Endometrium (tissue), 2 donors: ENCODE results near the gene GGNBP2.

Experiments
- FAIRE-seq: peaks from 2 replicates; lab custom pipeline; 2012; peaks lifted over from hg19 to GRCh38; lab: Jason Lieb, UNC
- donor health status: control.
- donor health status: control.

Gene GGNBP2

DNA sequence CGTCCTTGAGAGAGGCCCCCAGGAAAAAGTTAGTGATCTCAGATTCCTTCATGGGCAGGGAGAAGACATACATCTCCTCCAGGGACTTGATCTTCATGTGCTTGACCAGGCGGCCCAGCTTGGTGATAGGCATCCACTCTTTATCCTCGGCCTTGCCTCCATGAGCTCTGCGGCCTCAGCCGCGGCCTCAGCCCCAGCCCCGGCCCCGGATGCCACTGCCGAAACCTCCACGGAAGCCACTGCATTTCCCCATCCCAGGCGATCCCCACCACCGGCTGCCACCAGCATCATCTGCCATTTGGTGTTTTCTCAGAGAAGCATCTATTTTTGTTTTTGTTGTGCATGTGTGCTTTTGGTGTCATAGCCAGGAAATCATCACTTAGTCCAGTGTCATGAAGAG is 30.3 kb downstream of the GGNBP2 start:
- FAIRE-seq, result no peak

GRCh38 chr17:36576793-36577192 is 32.1 kb downstream of the GGNBP2 start:
- no peak for FAIRE-seq

DNA sequence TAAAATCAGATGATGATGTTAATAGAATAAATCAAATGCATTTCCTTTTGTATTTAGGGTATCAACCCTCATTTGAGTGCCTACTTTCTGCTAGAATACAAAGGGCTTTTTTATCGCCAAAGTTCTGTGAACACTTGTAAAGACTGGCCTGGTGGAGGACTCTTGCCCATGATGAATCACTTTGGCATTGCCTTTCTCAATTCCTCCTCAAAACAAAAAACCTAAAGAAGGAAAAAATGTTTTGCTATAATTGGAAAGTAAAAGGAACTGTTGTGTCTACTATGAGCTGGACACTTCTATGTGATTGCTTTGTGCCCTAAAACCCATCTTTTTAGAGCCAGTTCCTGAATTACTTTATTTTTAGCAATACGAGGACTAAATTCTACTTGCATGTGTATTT is 34.0 kb downstream of the GGNBP2 start:
- no peak for FAIRE-seq

GRCh38 chr17:36583787-36584186 is 39.1 kb downstream of the GGNBP2 start:
- FAIRE-seq, result no peak

- FAIRE-seq, result no peak
These were observed 41.4 kb downstream of the GGNBP2 start for GRCh38 chr17:36586138-36586537.

GRCh38 chr17:36590082-36590481 is 45.4 kb downstream of the GGNBP2 start:
- no peak for FAIRE-seq

GRCh38 chr17:36591434-36592315 is 47.0 kb downstream of the GGNBP2 start, which contains the start of gene DHRS11:
Gene DHRS11 (plus strand): TSS chr17:36591879. CDS start chr17:36592010, 131 bp downstream.
- FAIRE-seq, result no peak

DNA sequence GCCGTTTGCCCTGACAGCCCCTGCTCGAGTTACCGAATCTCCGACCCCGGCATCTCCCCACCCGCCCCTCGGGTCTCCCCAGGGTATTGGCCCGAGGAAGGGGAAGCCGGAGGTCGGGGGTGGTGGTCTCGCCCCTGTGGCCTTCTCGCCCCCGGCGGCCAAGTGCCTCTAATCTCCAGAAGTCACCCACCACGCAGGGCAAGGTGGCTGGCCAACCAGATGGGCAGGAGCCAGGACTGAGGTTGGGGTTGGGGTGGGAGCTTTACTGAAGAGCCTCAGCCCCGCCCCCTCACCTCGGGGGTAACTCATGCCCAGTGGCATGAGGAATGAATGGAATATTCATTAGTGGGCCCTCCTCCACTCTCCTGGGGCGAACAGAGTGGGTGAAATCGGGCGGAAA is 47.6 kb downstream of the GGNBP2 start:
- no peak for FAIRE-seq

- FAIRE-seq, result no peak
These were observed 48.1 kb downstream of the GGNBP2 start for GRCh38 chr17:36592716-36593321.

DNA sequence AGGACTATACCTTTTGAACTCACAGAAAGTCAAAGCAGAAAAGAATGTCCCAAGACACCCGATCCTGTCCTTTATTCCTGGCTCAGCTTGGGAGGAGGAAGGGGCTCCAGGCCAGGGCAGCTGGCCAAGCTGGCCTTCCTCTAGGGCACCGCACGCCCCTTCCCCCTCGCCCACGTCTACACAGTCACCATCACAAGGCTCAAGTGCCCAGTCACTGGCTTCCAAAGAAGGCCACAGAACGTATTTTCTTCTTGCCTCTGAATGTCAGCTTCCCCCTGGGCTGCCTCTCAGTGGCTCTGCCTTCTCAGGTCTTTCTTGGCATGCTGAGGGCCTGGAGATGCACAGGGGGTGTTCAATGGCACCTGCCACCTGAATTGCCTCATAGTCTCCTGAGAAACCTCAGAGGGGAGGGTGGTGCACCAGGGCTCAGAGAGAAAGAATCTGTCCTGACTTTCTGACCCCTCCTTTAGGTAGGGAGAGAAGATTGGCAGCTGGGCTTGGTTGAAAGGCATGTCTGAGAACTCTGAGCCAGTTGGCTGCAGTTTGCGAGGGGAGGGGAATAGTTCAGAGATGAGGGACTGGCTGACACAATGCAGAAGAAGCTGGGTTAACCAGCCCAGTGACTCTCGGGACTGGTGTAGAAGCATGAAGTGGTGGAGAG is 49.1 kb downstream of the GGNBP2 start:
- FAIRE-seq, result no peak

- FAIRE-seq, result no peak
These were observed 50.1 kb downstream of the GGNBP2 start for GRCh38 chr17:36594626-36595401.

GRCh38 chr17:36597226-36597625 is 52.5 kb downstream of the GGNBP2 start:
- no peak for FAIRE-seq

DNA sequence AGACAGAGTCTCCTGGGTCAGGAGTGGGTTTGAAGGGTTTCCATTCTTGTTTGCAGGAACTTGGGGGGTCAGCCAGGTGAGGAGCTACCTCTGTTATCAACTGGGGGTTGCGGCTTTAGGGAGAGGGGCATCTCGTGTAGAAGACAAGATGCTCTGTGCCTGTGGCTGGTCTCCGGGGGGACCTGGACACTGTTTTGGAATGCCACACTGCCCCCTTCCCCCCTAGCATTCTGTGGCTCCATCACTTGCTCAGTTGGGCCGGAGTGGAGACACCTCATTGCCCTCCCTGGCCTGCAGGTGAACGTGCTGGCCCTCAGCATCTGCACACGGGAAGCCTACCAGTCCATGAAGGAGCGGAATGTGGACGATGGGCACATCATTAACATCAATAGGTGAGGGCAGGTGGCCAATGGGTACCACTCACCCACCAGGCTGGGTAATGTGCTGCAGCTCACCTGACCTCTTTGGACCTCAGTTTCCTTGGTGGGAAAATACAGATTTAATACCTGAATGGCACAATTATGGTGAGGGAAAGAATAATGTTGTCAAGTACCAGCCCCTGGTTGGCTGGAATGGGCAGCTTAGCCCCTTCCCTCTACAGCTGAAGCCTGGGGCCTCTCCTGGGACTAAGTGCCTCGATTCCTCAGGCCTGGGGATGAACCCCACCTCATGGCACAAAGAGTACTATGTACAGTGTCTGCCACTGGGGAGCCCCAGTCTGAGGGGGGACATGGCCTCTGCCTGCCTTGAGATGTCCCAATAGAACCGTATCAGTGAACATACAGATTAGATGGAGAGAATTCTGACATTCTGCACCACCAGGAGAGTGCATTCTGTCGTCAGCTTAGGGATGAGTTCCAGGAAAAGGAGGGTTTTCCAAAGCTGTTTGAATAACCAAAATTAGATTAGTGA is 53.4 kb downstream of the GGNBP2 start:
- FAIRE-seq, result no peak

- no peak for FAIRE-seq
These were observed 54.3 kb downstream of the GGNBP2 start for GRCh38 chr17:36598951-36599401.

GRCh38 chr17:36599546-36600250 is 55.0 kb downstream of the GGNBP2 start:
- no peak for FAIRE-seq

GRCh38 chr17:36600465-36600864 is 55.7 kb downstream of the GGNBP2 start:
- no peak for FAIRE-seq

DNA sequence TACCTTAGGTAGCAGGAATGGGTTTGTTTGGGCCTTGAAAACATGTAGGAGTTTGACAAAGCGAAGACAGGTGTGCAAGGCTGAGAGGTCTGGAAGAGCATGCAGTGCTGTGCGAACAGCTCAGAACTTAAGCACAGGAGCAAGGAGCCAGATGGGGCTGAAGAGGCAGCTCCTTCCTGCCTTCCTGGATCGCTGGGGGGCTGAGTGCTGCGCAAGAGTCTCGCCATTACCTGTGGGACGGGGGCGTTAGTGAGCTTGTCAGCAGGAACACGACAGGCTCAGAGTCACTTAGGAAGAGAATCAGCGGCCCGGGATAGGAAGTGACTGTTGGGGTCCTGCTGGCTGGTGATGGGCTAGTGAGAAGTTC is 56.2 kb downstream of the GGNBP2 start:
- no peak for FAIRE-seq

- FAIRE-seq, result no peak
These were observed 56.7 kb downstream of the GGNBP2 start, which contains the start of gene MRM1 for GRCh38 chr17:36601303-36602029. Gene MRM1 (plus strand): TSS chr17:36601583. CDS start chr17:36601811, 228 bp downstream.

- FAIRE-seq, result no peak
These were observed 57.5 kb downstream of the GGNBP2 start for GRCh38 chr17:36602030-36602748.
